GM21717 (cell line): ENCODE results near the gene HYAL1.

ENCODE experiments used
- ATAC-seq: cut with Tn5 transposase; IDR thresholded peaks from one replicate; pipeline ENCODE4 v1.9.1; 2021; ENCODE audit warnings: mild to moderate bottlenecking, moderate library complexity; ENCODE audit not compliant: unreplicated experiment

The HYAL1 gene

GRCh38 chr3:50303013-50303815, at the start of gene HYAL1:
Gene HYAL1 (minus strand): TSS chr3:50303574. CDS start chr3:50302956, 618 bp downstream.
- ATAC-seq: no peak

GRCh38 chr3:50352781-50353180, 49.4 kb upstream of the HYAL1 start:
- ATAC-seq: no peak

GRCh38 chr3:50351323-50351697, 47.9 kb upstream of the HYAL1 start:
- ATAC-seq: no peak

- peak; percentile 75 for ATAC-seq
Observed at GRCh38 chr3:50350527-50351322, 47.4 kb upstream of the HYAL1 start, which contains the start of the genes CYB561D2 and NPRL2. Gene CYB561D2 (plus strand): TSS chr3:50350862. CDS start chr3:50351434, 572 bp downstream. Gene NPRL2 (minus strand): TSS chr3:50350775. CDS start chr3:50350652, 123 bp downstream.

GRCh38 chr3:50350213-50350526, 46.8 kb upstream of the HYAL1 start:
- no peak for ATAC-seq

- no peak for ATAC-seq
Observed at GRCh38 chr3:50347187-50347813, 43.9 kb upstream of the HYAL1 start.

- ATAC-seq: no peak
Observed at GRCh38 chr3:50345586-50346234, 42.3 kb upstream of the HYAL1 start, which contains the start of gene ZMYND10. Gene ZMYND10 (minus strand): TSS chr3:50345732. CDS start chr3:50345579, 153 bp downstream.

- ATAC-seq: no peak
Observed at GRCh38 chr3:50345008-50345407, 41.6 kb upstream of the HYAL1 start.

- ATAC-seq: no peak
Observed at GRCh38 chr3:50342813-50343633, 39.6 kb upstream of the HYAL1 start.

GRCh38 chr3:50341996-50342650, 38.7 kb upstream of the HYAL1 start:
- no peak for ATAC-seq

- no peak for ATAC-seq
Observed at GRCh38 chr3:50341537-50341936, 38.2 kb upstream of the HYAL1 start.

- ATAC-seq: no peak
Observed at GRCh38 chr3:50340448-50341329, 37.3 kb upstream of the HYAL1 start, which contains the start of gene RASSF1. Gene RASSF1 (minus strand): TSS chr3:50340836. CDS start chr3:50340805, 31 bp downstream.

GRCh38 chr3:50340147-50340447, 36.7 kb upstream of the HYAL1 start:
- ATAC-seq: no peak

GRCh38 chr3:50339485-50340146, 36.2 kb upstream of the HYAL1 start:
- ATAC-seq: no peak

GRCh38 chr3:50338965-50339364, 35.6 kb upstream of the HYAL1 start:
- ATAC-seq: no peak

GRCh38 chr3:50337175-50337861, 33.9 kb upstream of the HYAL1 start:
- peak; percentile 61 for ATAC-seq

GRCh38 chr3:50336452-50337174, 33.2 kb upstream of the HYAL1 start:
- peak; percentile 31 for ATAC-seq
